Measurements from ENCODE around the gene ERI2. TPM values are rescaled to one million over a fixed set of nuclear protein-coding genes. Genes with fewer than 3 reads are reported as not detected.

The ERI2 gene
- total and polyA plus RNA-seq, 2 of the 4 experiments (the other 2 are of a cell fraction) = 7.5 to 10.2 TPM

GRCh38 chr16:20767577-20767976, 38.7 kb downstream of the ERI2 start:
- no peak overlapping the region for H3K56ac ChIP-seq (ENCODE audit: extremely low read depth, insufficient read depth, low read length)
- dilution Hi-C loops (cut with HindIII; ENCODE audit: low sequenced_read_pairs, unreplicated experiment) = no loop called here
- TF ChIP-seq RAD21 (IDR thresholded peaks at IDR 0.05; ENCODE audit: low read length) (no peak), MAFK (IDR thresholded peaks at IDR 0.05; ENCODE audit: low read depth, low read length) (no peak), NFE2L2 (IDR thresholded peaks at IDR 0.05; ENCODE audit: low read depth, low read length) (no peak), MXI1 (IDR thresholded peaks at IDR 0.05; ENCODE audit: borderline replicate concordance, low read depth, low read length) (no peak), RFX5 (IDR thresholded peaks at IDR 0.05; ENCODE audit: low read depth, low read length) (no peak)
- TF ChIP-seq, protein P1, sequence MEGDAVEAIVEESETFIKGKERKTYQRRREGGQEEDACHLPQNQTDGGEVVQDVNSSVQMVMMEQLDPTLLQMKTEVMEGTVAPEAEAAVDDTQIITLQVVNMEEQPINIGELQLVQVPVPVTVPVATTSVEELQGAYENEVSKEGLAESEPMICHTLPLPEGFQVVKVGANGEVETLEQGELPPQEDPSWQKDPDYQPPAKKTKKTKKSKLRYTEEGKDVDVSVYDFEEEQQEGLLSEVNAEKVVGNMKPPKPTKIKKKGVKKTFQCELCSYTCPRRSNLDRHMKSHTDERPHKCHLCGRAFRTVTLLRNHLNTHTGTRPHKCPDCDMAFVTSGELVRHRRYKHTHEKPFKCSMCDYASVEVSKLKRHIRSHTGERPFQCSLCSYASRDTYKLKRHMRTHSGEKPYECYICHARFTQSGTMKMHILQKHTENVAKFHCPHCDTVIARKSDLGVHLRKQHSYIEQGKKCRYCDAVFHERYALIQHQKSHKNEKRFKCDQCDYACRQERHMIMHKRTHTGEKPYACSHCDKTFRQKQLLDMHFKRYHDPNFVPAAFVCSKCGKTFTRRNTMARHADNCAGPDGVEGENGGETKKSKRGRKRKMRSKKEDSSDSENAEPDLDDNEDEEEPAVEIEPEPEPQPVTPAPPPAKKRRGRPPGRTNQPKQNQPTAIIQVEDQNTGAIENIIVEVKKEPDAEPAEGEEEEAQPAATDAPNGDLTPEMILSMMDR (conservative IDR thresholded peaks at IDR 0.05; ENCODE audit: low read depth, low read length) = no peak
- ATAC-seq (ENCODE audit: low read depth) = no peak
- no peaks in the 10 kb centered on the region for H3K4me1 ChIP-seq (ENCODE audit: control insufficient read depth, insufficient read depth, low read length)
- no peak overlapping the region for H3K4ac ChIP-seq (ENCODE audit: low read depth, low read length)
- H4K91ac ChIP-seq (ENCODE audit: insufficient read depth, low read depth, low read length) = no peak overlapping the region
- H3K23ac ChIP-seq (ENCODE audit: low read depth, low read length) = no peak overlapping the region
- no peak for DNase-seq
- H3K9me3 ChIP-seq (ENCODE audit: control insufficient read depth, insufficient read depth, low read length) = no peaks in the 10 kb centered on the region
- no peak overlapping the region for H2BK20ac ChIP-seq (ENCODE audit: low read depth, low read length)
- CTCF ChIA-PET = no interaction called here
- no peak overlapping the region for H3K14ac ChIP-seq (replicated peaks; ENCODE audit: low read depth, low read length)
- no peaks in the 10 kb centered on the region for H3K9me1 ChIP-seq (ENCODE audit: insufficient read depth, low read length)
- no peak overlapping the region for H2BK5ac ChIP-seq (ENCODE audit: low read depth, low read length, poor library complexity, severe bottlenecking)
- H2AK9ac ChIP-seq (replicated peaks; ENCODE audit: low read depth, low read length, poor library complexity) = no peak overlapping the region
- in situ Hi-C loops (cut with MboI; ENCODE audit: low sequenced_read_pairs) = no loop called here
- no peaks in the 10 kb centered on the region for H4K20me1 ChIP-seq (ENCODE audit: insufficient read depth, low read length)
- H4K5ac ChIP-seq (ENCODE audit: low read depth, low read length) = no peak overlapping the region
- no peak overlapping the region for H2AK5ac ChIP-seq (ENCODE audit: low read depth, low read length)
- H2AFZ ChIP-seq (replicated peaks; ENCODE audit: low read length, poor library complexity) = no peak overlapping the region
- POLR2A ChIA-PET (ENCODE audit: unreplicated experiment) = no interaction called here
- no peaks in the 10 kb centered on the region for H3K27me3 ChIP-seq (ENCODE audit: control insufficient read depth, insufficient read depth, low read length)
- no peak overlapping the region for H3K18ac ChIP-seq (ENCODE audit: low read depth, low read length)
- H2BK15ac ChIP-seq (ENCODE audit: low read depth, low read length) = no peak overlapping the region
- BruUV-seq (replicated peaks) = no TSS peak
- H2BK120ac ChIP-seq (ENCODE audit: low read depth, low read length) = no peak overlapping the region
- no peak overlapping the region for H3K4me3 ChIP-seq (ENCODE audit: insufficient read depth, low read depth, low read length)
- no peak overlapping the region for H3K27ac ChIP-seq (ENCODE audit: insufficient read depth, low read length)
- no peak overlapping the region for H3K9ac ChIP-seq (ENCODE audit: low read depth, low read length)
- H4K8ac ChIP-seq (ENCODE audit: low read depth in 2 of 2, low read length in 2 of 2) = no peak overlapping the region
- no peaks in the 10 kb centered on the region for H3K79me1 ChIP-seq (ENCODE audit: low read depth in 1 of 2, low read length in 2 of 2)
- intact Hi-C loops (cut with micrococcal nuclease) = no loop called here
- H3K4me2 ChIP-seq (ENCODE audit: low read depth, low read length) = no peak overlapping the region
- H3K36me3 ChIP-seq (ENCODE audit: control insufficient read depth, insufficient read depth, low read length) = no peaks in the 10 kb centered on the region

All from IMR-90 (cell line).